A549 (cell line): ENCODE results near the gene PALM3. TPM values are rescaled to one million over a fixed set of nuclear protein-coding genes. Genes with fewer than 3 reads are reported as not detected.
A peak's percentile ranks its signal among the peaks of the same experiment; 100 is the strongest.

Source experiments
- ATAC-seq, 2 experiments: fragments of 200-7000 bp in 1 of 2; fragments of >200 bp in 1 of 2; cut with Nextera tagmentation in 1 of 2; cut with Tn5 transposase in 1 of 2; 3 replicates each; pipeline versions ENCODE4 v1.8.0 to v1.9.1; 2018 to 2020; ENCODE audit warnings: mild to moderate bottlenecking in 1 of 2, moderate library complexity in 1 of 2
- CTCF ChIA-PET: fragments of 300-600 bp; sonication (Branson Sonifier 250); formaldehyde crosslinking; extraction: SDS; loops from one replicate; lab custom pipeline; 2021; ENCODE audit warnings: antibody characterized with exemption, inconsistent platforms; lab: Yijun Ruan, JAX
- POLR2A ChIA-PET: fragments of 350-600 bp; formaldehyde crosslinking; extraction: SDS; loops from one replicate; lab custom pipeline; 2021; ENCODE audit warnings: antibody characterized with exemption, inconsistent platforms; lab: Yijun Ruan, JAX
- DNase-seq, 2 experiments: peaks; one replicate each; pipeline versions ENCODE4 v3.0.0 to v3.0.0-alpha.2; 2011 to 2016; ENCODE audit warnings: low read depth in 1 of 2, low spot score in 1 of 2
- FAIRE-seq: peaks from 2 replicates; lab custom pipeline; 2011; peaks lifted over from hg19 to GRCh38; lab: Jason Lieb, UNC
- H3K27ac ChIP-seq, 2 experiments: fragments of >200 bp; sonication (Bioruptor Twin); formaldehyde crosslinking; 3 replicates each; pipeline ENCODE4 v1.5.1; 2016 to 2017
- H3K4me1 ChIP-seq: fragments of >200 bp; sonication (Bioruptor Twin); formaldehyde crosslinking; 3 replicates; pipeline ENCODE4 v1.6.1; 2016
- H3K4me2 ChIP-seq: fragments of >200 bp; sonication (Bioruptor Twin); formaldehyde crosslinking; 3 replicates; pipeline ENCODE4 v1.6.1; 2016
- H3K4me3 ChIP-seq: fragments of >200 bp; sonication (Bioruptor Twin); formaldehyde crosslinking; 3 replicates; pipeline ENCODE4 v1.5.1; 2016
- H3K9me3 ChIP-seq: fragments of >200 bp; sonication (Bioruptor Twin); formaldehyde crosslinking; 3 replicates; pipeline ENCODE4 v1.6.1; 2016
- BHLHE40 ChIP-seq: IDR thresholded peaks from 2 replicates; pipeline ENCODE4 v1.6.1; 2012; ENCODE audit warnings: low read depth, low read length, inconsistent platforms
- CBX8 ChIP-seq: fragments of 200-600 bp; sonication (generic); IDR thresholded peaks from 2 replicates; pipeline ENCODE4 v1.6.1; 2016
- EHF ChIP-seq: fragments of 250-450 bp; sonication (Bioruptor Pico); IDR thresholded peaks from 2 replicates; pipeline ENCODE4 v1.5.0; 2020; ENCODE audit warnings: mild to moderate bottlenecking
- HOXB13 ChIP-seq: fragments of 250-450 bp; sonication (Bioruptor Pico); IDR thresholded peaks from 2 replicates; pipeline ENCODE4 v1.5.0; 2020; ENCODE audit warnings: low read depth, mild to moderate bottlenecking, moderate library complexity
- JUNB ChIP-seq: fragments of >200 bp; sonication (Bioruptor Twin); formaldehyde crosslinking; IDR thresholded peaks from 2 replicates; pipeline ENCODE4 v1.6.1; 2016
- PHF8 ChIP-seq: fragments of 200-600 bp; sonication (generic); IDR thresholded peaks from 2 replicates; pipeline ENCODE4 v1.6.1; 2016; ENCODE audit warnings: low read depth, mild to moderate bottlenecking, antibody characterized with exemption, moderate library complexity, borderline replicate concordance
- RAD21 ChIP-seq, 2 experiments: fragments of >200 bp in 1 of 2; sonication (Bioruptor Twin) in 1 of 2; formaldehyde crosslinking in 1 of 2; IDR thresholded peaks in 1 of 2; conservative IDR thresholded peaks in 1 of 2; 2 replicates in 1 of 2; 3 replicates in 1 of 2; pipeline ENCODE4 v1.6.1; 2012 to 2018; ENCODE audit warnings: inconsistent platforms in 1 of 2
- RARB ChIP-seq: fragments of 250-450 bp; sonication (Bioruptor Pico); IDR thresholded peaks from 2 replicates; pipeline ENCODE4 v1.8.0; 2021; ENCODE audit warnings: mild to moderate bottlenecking, moderate library complexity
- RFX5 ChIP-seq: fragments of 450-650 bp; IDR thresholded peaks from 2 replicates; pipeline ENCODE4 v1.7.1; 2014; ENCODE audit warnings: antibody characterized with exemption, mild to moderate bottlenecking, moderate library complexity
- TFCP2L1 ChIP-seq: fragments of 250-450 bp; sonication (Bioruptor Pico); IDR thresholded peaks from 2 replicates; pipeline ENCODE4 v1.5.0; 2021; ENCODE audit warnings: mild to moderate bottlenecking
- TP53 ChIP-seq: fragments of 250-450 bp; sonication (Bioruptor Pico); IDR thresholded peaks from 2 replicates; pipeline ENCODE4 v1.5.0; 2021; ENCODE audit warnings: mild to moderate bottlenecking, moderate library complexity
- WGBS: methylation state at CpG from one replicate; pipeline ENCODE4 v1.1.6; 2017; ENCODE audit errors: missing lambda C conversion rate; 5-methylcytosine and 5-hydroxymethylcytosine counted together
- polyA plus RNA-seq, 4 experiments: library from polyadenylated mRNA; depleted of rRNA in 3 of 4; stranded (reverse); fragments of >200 nt; fragmentation: RNase III in 1 of 4; extraction: RNeasy Plus Mini Kit Qiagen cat#74134 plus additional on column Dnase treatment in 1 of 4; gene quantifications; 2 replicates in 3 of 4; 3 replicates in 1 of 4; pipeline ENCODE4 v1.2.3, GENCODE V29; 2011 to 2017
- TF ChIP-seq, protein P1 (sequence below): IDR thresholded peaks from 2 replicates; pipeline ENCODE4 v1.6.1; 2012
- TF ChIP-seq, protein P2 (sequence below): fragments of 150-350 bp; IDR thresholded peaks from 2 replicates; pipeline ENCODE4 v1.6.1; 2014; ENCODE audit warnings: low read depth, mild to moderate bottlenecking, low read length

Gene PALM3
- polyA plus RNA-seq, 2 of the 4 experiments (the other 2 are of a cell fraction): 0.96 to 12.1 TPM

GRCh38 chr19:14004619-14005348, 57.1 kb downstream of the PALM3 start:
- ATAC-seq: no peak
- TF ChIP-seq JUNB (no peak), HOXB13 (CRISPR knock-in tag) (no peak), PHF8 (no peak), RARB (CRISPR knock-in tag) (no peak), RAD21 (conservative IDR thresholded peaks at IDR 0.05 in 1 of 2, IDR thresholded peaks at IDR 0.05 in 1 of 2) (no peak), TP53 (CRISPR knock-in tag) (no peak), BHLHE40 (no peak), RFX5 (no peak), TFCP2L1 (no peak), EHF (CRISPR knock-in tag) (no peak), CBX8 (no peak)
- TF ChIP-seq, protein P1, sequence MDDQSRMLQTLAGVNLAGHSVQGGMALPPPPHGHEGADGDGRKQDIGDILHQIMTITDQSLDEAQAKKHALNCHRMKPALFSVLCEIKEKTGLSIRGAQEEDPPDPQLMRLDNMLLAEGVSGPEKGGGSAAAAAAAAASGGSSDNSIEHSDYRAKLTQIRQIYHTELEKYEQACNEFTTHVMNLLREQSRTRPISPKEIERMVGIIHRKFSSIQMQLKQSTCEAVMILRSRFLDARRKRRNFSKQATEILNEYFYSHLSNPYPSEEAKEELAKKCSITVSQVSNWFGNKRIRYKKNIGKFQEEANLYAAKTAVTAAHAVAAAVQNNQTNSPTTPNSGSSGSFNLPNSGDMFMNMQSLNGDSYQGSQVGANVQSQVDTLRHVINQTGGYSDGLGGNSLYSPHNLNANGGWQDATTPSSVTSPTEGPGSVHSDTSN: no peak
- TF ChIP-seq, protein P2, sequence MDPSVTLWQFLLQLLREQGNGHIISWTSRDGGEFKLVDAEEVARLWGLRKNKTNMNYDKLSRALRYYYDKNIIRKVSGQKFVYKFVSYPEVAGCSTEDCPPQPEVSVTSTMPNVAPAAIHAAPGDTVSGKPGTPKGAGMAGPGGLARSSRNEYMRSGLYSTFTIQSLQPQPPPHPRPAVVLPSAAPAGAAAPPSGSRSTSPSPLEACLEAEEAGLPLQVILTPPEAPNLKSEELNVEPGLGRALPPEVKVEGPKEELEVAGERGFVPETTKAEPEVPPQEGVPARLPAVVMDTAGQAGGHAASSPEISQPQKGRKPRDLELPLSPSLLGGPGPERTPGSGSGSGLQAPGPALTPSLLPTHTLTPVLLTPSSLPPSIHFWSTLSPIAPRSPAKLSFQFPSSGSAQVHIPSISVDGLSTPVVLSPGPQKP: no peak
- TF ChIP-seq, all 56 proteins: peak for 0
- no peak overlapping the region; the same call in 2 of the 3 replicates for H3K4me3 ChIP-seq
- no peak for FAIRE-seq
- no peaks in the 10 kb centered on the region for H3K9me3 ChIP-seq
- CTCF ChIA-PET: interaction anchor here (0.5 to 1.8 kb wide), 4 partner anchors 26 to 693 kb away, joined by 3 to 5 read pairs (median 4); partner anchors contain the start of gene IL27RA
- POLR2A ChIA-PET: no interaction called here
- WGBS: 71% methylated on average over 14 of the region's 14 CpGs
- H3K4me1 ChIP-seq: peaks cover 14% of the 10 kb centered on the region; the same call in 1 of the 3 replicates
- peak overlapping the region in 1 of 2 experiments; percentile 100; a peak in 3 of 6 replicates for H3K27ac ChIP-seq
- peak overlapping the region; percentile 50 for H3K4me2 ChIP-seq
- no peak for DNase-seq

Other genes with a start within 250 kb of the PALM3 start
- gene NANOS3, start 184.9 kb downstream of the PALM3 start, polyA plus RNA-seq (2011; rRNA removed): 0.31 and 0.53 TPM in 2 replicates
- gene NANOS3, start 184.9 kb downstream of the PALM3 start, polyA plus RNA-seq (2017; fragmentation: RNase III; extraction: RNeasy Plus Mini Kit Qiagen cat#74134 plus additional on column Dnase treatment): 0.78 to 1.2 TPM (median 1.1 TPM) in 3 replicates
- 0.09 and 0.12 TPM in 2 replicates for gene BRME1, start 156.0 kb downstream of the PALM3 start, polyA plus RNA-seq (2011; rRNA removed)
- gene BRME1, start 156.0 kb downstream of the PALM3 start, polyA plus RNA-seq (2017; fragmentation: RNase III; extraction: RNeasy Plus Mini Kit Qiagen cat#74134 plus additional on column Dnase treatment): 1.1 to 2.3 TPM (median 1.2 TPM) in 3 replicates
- gene CC2D1A, start 155.9 kb downstream of the PALM3 start, polyA plus RNA-seq (2011; rRNA removed): 4.7 and 4.8 TPM in 2 replicates
- 13.9 to 15.3 TPM (median 14.0 TPM) in 3 replicates for gene CC2D1A, start 155.9 kb downstream of the PALM3 start, polyA plus RNA-seq (2017; fragmentation: RNase III; extraction: RNeasy Plus Mini Kit Qiagen cat#74134 plus additional on column Dnase treatment)
- 0.50 and 0.79 TPM in 2 replicates for gene PODNL1, start 123.7 kb downstream of the PALM3 start, polyA plus RNA-seq (2011; rRNA removed)
- gene PODNL1, start 123.7 kb downstream of the PALM3 start, polyA plus RNA-seq (2017; fragmentation: RNase III; extraction: RNeasy Plus Mini Kit Qiagen cat#74134 plus additional on column Dnase treatment): 1.1 to 1.8 TPM (median 1.3 TPM) in 3 replicates
- 6.9 and 10.2 TPM in 2 replicates for gene DCAF15, start 109.6 kb downstream of the PALM3 start, polyA plus RNA-seq (2011; rRNA removed)
- 21.1 to 23.0 TPM (median 21.5 TPM) in 3 replicates for gene DCAF15, start 109.6 kb downstream of the PALM3 start, polyA plus RNA-seq (2017; fragmentation: RNase III; extraction: RNeasy Plus Mini Kit Qiagen cat#74134 plus additional on column Dnase treatment)
- 0.57 and 0.79 TPM in 2 replicates for gene RFX1, start 55.8 kb downstream of the PALM3 start, polyA plus RNA-seq (2011; rRNA removed)
- gene RFX1, start 55.8 kb downstream of the PALM3 start, polyA plus RNA-seq (2017; fragmentation: RNase III; extraction: RNeasy Plus Mini Kit Qiagen cat#74134 plus additional on column Dnase treatment): 4.9 to 5.4 TPM (median 4.9 TPM) in 3 replicates
- not detected in 2 replicates for gene RLN3, start 33.9 kb downstream of the PALM3 start, polyA plus RNA-seq (2011; rRNA removed)
- not detected in 3 replicates for gene RLN3, start 33.9 kb downstream of the PALM3 start, polyA plus RNA-seq (2017; fragmentation: RNase III; extraction: RNeasy Plus Mini Kit Qiagen cat#74134 plus additional on column Dnase treatment)
- gene IL27RA, start 30.3 kb downstream of the PALM3 start, polyA plus RNA-seq (2011; rRNA removed): 3.0 and 3.1 TPM in 2 replicates
- 4.0 to 4.6 TPM (median 4.5 TPM) in 3 replicates for gene IL27RA, start 30.3 kb downstream of the PALM3 start, polyA plus RNA-seq (2017; fragmentation: RNase III; extraction: RNeasy Plus Mini Kit Qiagen cat#74134 plus additional on column Dnase treatment)
- 1.3 and 1.9 TPM in 2 replicates for gene MISP3, start 10.7 kb upstream of the PALM3 start, polyA plus RNA-seq (2011; rRNA removed)
- 2.1 to 2.8 TPM (median 2.3 TPM) in 3 replicates for gene MISP3, start 10.7 kb upstream of the PALM3 start, polyA plus RNA-seq (2017; fragmentation: RNase III; extraction: RNeasy Plus Mini Kit Qiagen cat#74134 plus additional on column Dnase treatment)
- not detected in 2 replicates for gene C19orf67, start 23.7 kb upstream of the PALM3 start, polyA plus RNA-seq (2011; rRNA removed)
- gene C19orf67, start 23.7 kb upstream of the PALM3 start, polyA plus RNA-seq (2017; fragmentation: RNase III; extraction: RNeasy Plus Mini Kit Qiagen cat#74134 plus additional on column Dnase treatment): not detected in 3 replicates
- 7.7 and 8.4 TPM in 2 replicates for gene SAMD1, start 28.7 kb upstream of the PALM3 start, polyA plus RNA-seq (2011; rRNA removed)
- 26.9 to 30.8 TPM (median 28.9 TPM) in 3 replicates for gene SAMD1, start 28.7 kb upstream of the PALM3 start, polyA plus RNA-seq (2017; fragmentation: RNase III; extraction: RNeasy Plus Mini Kit Qiagen cat#74134 plus additional on column Dnase treatment)
- 10.0 and 12.0 TPM in 2 replicates for gene PRKACA, start 55.7 kb upstream of the PALM3 start, polyA plus RNA-seq (2011; rRNA removed)
- 40.9 to 46.2 TPM (median 41.1 TPM) in 3 replicates for gene PRKACA, start 55.7 kb upstream of the PALM3 start, polyA plus RNA-seq (2017; fragmentation: RNase III; extraction: RNeasy Plus Mini Kit Qiagen cat#74134 plus additional on column Dnase treatment)
- 12.1 and 17.1 TPM in 2 replicates for gene ASF1B, start 74.5 kb upstream of the PALM3 start, polyA plus RNA-seq (2011; rRNA removed)
- 37.8 to 46.2 TPM (median 42.1 TPM) in 3 replicates for gene ASF1B, start 74.5 kb upstream of the PALM3 start, polyA plus RNA-seq (2017; fragmentation: RNase III; extraction: RNeasy Plus Mini Kit Qiagen cat#74134 plus additional on column Dnase treatment)
- 3.9 and 5.6 TPM in 2 replicates for gene ADGRL1, start 144.1 kb upstream of the PALM3 start, polyA plus RNA-seq (2011; rRNA removed)
- gene ADGRL1, start 144.1 kb upstream of the PALM3 start, polyA plus RNA-seq (2017; fragmentation: RNase III; extraction: RNeasy Plus Mini Kit Qiagen cat#74134 plus additional on column Dnase treatment): 5.4 to 7.4 TPM (median 6.0 TPM) in 3 replicates